Stimulated activated naive B cell treated with anti-CD40 and anti-IgM and Interleukin-4, amounts not matched to agents 10 μg/mL and 1 μg/mL and 100 μg/mL, for 72 hours (primary cell): Measurements from ENCODE around the gene MBD3.

Experiments used
- ATAC-seq, 2 donors: fragments of 150-1000 bp; cut with Tn5 transposase; replicated peaks; 2 replicates each; pipeline ENCODE4 v1.10.0; 2021; ENCODE audit warnings: moderate library complexity in 1 of 2
- DNase-seq: peaks from one replicate; pipeline ENCODE4 v3.0.0; 2021
- H3K27ac Mint-ChIP-seq: one replicate; pipeline ENCODE4 v1.8.0; 2022; ENCODE audit warnings: mild to moderate bottlenecking, mixed read lengths
- H3K27me3 Mint-ChIP-seq, 2 donors: one replicate each; pipeline ENCODE4 v1.8.0; 2022; ENCODE audit warnings: mixed read lengths in 2 of 2
- H3K36me3 Mint-ChIP-seq, 2 donors: one replicate each; pipeline ENCODE4 v1.8.0; 2022; ENCODE audit warnings: mixed read lengths in 2 of 2, mild to moderate bottlenecking in 1 of 2
- H3K4me1 Mint-ChIP-seq, 2 donors: one replicate each; pipeline ENCODE4 v1.8.0; 2022; ENCODE audit warnings: mixed read lengths in 2 of 2, mild to moderate bottlenecking in 1 of 2
- H3K4me3 Mint-ChIP-seq, 2 donors: one replicate each; pipeline ENCODE4 v1.8.0; 2022; ENCODE audit warnings: mild to moderate bottlenecking in 2 of 2, mixed read lengths in 2 of 2, moderate library complexity in 1 of 2
- H3K9me3 Mint-ChIP-seq, 2 donors: one replicate each; pipeline ENCODE4 v1.8.0; 2022; ENCODE audit warnings: mixed read lengths in 2 of 2, mild to moderate bottlenecking in 1 of 2

Gene MBD3

DNA sequence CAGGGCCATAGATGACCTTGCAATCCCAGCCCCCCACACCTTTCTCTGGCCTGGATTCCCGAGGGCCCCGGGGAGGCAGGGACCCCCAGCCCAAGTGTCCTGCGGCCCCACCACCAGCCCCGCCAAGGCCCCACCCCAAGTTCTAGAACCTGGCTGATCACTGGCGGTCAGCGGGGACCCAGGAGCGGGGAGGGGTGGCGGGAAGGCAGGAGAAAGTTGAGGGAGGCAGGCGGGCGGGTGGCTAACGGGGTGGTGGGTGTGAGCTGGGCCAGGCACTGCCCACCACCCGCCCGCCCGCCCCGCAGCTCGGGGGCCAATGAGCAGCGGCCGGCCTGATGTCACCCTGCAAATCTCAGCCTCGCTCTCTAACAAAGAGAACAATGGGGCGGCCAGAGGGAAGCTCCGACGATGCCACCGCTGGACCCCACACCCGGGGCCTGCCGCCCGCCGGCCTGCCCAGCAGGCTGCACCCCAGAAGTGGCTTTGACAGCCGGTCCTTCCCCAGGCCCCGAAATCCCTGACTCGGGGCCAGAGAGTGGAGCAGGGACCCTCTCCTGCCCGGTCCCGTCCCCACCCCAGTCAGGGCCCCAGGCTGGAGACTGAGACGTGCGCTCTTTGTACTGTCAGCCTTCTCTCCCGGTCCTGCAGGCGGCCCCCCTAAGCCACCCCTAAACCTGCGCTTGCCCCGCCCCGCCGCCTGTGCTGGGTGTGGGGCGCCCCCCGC lies 26.1 kb downstream of the MBD3 start:
- H3K9me3 Mint-ChIP-seq: no peaks in the 10 kb centered on the region
- ATAC-seq: no peak
- H3K4me1 Mint-ChIP-seq: peaks cover 3 to 15% of the 10 kb centered on the region in 2 donors
- no peaks in the 10 kb centered on the region for H3K36me3 Mint-ChIP-seq
- H3K27ac Mint-ChIP-seq: no peak overlapping the region
- peak overlapping the region in 1 of 2 donors; percentile 16 for H3K4me3 Mint-ChIP-seq
- peaks cover 11 to 18% of the 10 kb centered on the region in 2 donors for H3K27me3 Mint-ChIP-seq
- DNase-seq: no peak

DNA sequence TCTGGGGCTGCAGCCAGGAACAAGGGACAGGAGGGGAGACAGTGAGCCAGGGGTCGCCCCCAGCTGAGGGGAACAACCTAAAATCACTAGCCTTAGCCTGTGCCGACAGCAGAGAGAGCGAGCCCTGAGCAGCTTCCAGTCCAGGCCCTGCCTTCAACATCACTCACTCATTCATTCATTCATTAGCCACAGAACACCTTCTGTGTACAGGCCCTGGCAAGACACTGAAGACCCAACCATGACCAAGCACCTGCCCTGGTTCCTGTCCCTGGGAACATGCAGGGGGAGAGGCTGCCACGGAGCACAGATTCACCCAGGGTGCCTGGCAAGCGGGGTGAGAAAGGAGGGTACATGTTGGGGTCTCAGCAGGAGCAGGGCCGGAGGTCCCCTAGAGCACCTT lies 29.4 kb downstream of the MBD3 start:
- Mint-ChIP-seq H3K9me3 (no peaks in the 10 kb centered on the region), H3K27me3 (no peaks in the 10 kb centered on the region), H3K4me1 (no peaks in the 10 kb centered on the region), H3K36me3 (no peaks in the 10 kb centered on the region), H3K27ac (no peak overlapping the region), H3K4me3 (no peak overlapping the region)
- ATAC-seq: no peak
- no peak for DNase-seq

DNA sequence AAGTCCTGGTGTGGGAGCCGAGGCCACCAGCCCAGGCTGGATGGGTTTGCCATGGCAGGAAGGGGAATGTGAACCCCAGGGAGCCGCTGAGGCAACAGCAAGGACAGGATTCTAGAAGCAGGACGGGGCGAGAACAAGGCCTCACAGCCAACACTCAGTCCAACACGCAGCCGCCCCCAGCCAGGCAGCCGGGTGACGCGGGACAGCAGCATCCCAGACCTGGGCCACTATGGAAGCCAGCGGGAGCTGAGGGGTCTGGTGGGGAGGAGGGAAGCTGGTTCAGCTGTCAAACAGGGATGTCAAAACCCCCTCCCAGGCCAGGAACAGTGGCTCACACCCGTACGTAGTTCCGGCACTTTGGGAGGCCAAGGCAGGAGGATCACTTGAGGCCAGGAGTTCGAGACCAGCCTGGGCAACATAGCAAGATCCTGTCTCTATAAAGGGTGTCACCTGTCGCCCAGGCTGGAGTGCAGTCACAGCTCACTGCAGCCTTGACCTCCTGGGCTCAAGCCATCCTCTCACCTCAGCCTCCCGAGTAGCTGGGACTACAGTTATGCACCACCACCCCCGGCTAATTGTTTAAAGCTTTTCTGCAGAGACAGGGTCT lies 31.3 kb downstream of the MBD3 start:
- H3K27ac Mint-ChIP-seq: no peak overlapping the region

DNA sequence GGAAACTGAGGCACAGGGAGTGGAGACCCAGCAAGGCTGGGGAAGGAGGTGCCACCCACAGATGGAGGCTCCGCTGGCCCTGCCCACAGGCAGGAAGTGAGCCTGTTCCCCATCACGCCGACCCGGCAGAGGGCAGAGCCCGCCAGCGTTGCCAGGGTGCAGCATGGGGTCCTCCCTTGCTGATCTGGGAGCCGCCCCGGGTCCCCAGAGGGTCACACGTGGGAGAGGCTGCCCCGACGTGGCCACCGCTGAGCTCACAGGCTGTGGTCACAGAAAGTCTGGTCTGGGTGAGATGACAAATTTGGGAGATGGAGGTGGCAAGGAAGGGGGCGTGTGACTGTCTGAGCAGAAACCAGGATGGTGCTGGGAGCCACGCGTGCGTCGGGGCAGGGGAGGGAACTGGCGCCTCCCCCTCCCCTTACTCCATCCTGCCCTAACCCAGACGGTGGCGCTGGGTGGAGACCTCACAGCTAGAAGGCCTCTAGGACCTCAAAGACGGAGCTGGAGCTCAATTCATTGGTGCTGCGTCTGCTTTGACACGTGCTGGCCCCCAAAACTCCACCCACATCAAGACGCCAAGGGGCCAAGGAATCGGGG lies 32.3 kb downstream of the MBD3 start:
- DNase-seq (no peak), ATAC-seq (no peak)
- Mint-ChIP-seq H3K4me3 (no peak overlapping the region), H3K27me3 (no peaks in the 10 kb centered on the region), H3K4me1 (no peaks in the 10 kb centered on the region), H3K36me3 (peaks cover 0 to 2% of the 10 kb centered on the region in 2 donors), H3K27ac (no peak overlapping the region), H3K9me3 (no peaks in the 10 kb centered on the region)

More for the DNA sequence above, 31.3 kb downstream of the MBD3 start:
- H3K4me3 Mint-ChIP-seq: no peak overlapping the region
- ATAC-seq (no peak), DNase-seq (no peak)
- no peaks in the 10 kb centered on the region for H3K4me1 Mint-ChIP-seq
- H3K27me3 Mint-ChIP-seq: no peaks in the 10 kb centered on the region
- peaks cover 0 to 2% of the 10 kb centered on the region in 2 donors for H3K36me3 Mint-ChIP-seq
- H3K9me3 Mint-ChIP-seq: no peaks in the 10 kb centered on the region

DNA sequence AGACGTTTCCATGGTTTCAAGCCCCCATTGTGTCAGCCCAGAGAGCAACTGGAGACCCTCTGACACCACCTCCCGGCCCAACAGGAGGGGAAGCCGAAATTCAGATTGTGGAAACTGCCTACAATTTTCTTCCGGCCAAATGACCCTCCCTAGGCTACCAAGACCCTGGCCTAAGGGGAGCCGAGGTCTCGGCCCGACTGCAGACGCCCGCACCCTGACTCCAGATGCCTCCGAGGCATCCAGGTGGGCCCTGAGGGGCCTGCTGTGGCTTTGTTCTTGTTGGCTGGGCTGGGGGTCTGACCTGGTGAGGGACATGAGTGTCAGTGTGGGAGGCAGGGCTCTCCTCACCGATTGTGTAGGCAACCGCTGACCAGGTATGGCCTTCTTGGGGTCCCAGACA lies 34.1 kb downstream of the MBD3 start:
- Mint-ChIP-seq H3K4me1 (no peaks in the 10 kb centered on the region), H3K27ac (no peak overlapping the region), H3K36me3 (peaks cover 0 to 2% of the 10 kb centered on the region in 2 donors), H3K27me3 (no peaks in the 10 kb centered on the region), H3K4me3 (no peak overlapping the region), H3K9me3 (no peaks in the 10 kb centered on the region)
- DNase-seq: no peak
- no peak for ATAC-seq

DNA sequence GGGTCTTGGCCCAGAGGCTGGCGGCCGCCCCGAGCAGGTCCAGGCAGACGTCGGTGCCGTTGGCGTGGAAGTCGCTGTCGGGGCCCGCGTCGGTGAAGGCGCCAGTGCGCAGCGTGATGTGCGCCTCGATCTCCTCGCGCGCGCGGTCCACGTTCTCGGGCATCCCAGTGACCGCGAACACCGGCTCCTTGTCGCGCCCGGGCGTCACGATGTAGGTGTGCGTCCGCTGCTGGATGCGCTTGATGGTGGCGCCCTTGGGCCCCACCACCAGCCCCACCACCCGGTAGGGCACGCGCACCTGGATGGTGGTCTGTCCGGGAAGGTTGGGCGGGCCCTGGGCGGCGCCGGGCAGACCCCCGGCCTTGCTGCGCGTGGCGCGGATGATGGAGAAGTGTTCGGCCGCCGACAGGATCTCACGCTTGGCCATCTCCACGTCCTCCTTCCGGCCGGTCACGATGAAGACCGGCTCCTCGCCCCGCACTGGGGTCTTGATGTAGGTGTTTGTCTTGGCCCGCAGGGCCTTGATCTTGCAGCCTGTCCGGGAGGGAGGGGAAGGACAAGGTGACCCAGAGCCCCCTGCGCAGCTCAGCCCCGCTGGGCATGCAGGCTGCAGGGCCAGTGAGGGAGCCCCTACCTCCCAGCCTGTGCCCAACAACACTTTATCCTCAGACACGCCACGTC lies 36.1 kb downstream of the MBD3 start:
- ATAC-seq: no peak
- Mint-ChIP-seq H3K27me3 (peaks cover 9 to 10% of the 10 kb centered on the region in 2 donors), H3K4me3 (no peak overlapping the region)

DNA sequence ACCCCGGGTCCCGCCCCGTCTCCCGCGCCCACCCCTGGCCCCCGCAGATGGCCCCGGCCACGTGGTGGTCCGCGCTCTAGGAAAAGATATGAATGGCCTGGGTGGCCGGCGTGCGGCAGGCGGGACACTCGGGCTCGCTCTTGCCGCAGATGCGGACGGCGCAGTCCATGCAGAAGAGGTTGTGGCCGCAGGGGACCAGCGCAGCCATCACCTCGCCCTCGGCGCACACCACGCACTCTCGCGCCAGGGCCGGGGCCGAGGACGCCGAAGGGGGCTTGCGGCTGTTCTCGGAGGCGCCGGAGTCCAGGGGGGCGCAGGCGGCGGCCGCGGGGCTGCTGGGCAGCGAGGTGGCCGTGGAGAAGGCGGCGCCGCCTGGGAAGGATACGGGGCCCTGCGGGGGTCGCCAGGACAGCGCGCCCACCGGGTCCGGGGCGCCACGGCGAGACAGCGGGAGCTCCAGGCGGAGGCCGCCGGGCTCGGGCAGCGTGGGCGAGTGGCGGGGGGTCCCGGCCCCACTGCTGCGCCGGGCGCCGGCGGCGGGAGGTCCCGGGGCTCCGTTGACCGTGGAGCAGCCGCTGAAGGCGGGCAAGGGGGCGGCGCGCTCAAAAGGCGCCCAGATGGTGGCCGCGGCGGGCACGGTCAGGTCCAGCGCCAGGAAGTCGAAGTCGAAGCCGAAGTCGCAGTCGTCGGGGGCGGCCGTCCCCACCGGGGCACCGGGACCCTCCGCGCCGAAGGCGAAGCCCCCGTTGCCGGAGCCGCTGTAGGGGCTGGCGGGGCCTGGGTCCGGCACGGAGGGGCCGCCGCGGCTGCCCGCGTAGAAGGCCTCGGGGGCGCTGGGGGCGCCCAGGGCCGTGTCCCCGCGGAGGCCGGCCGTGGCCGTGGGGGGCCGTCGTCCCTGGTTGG lies 36.9 kb downstream of the MBD3 start:
- Mint-ChIP-seq H3K27me3 (peaks cover 9 to 10% of the 10 kb centered on the region in 2 donors), H3K9me3 (no peaks in the 10 kb centered on the region), H3K4me3 (no peak overlapping the region), H3K27ac (no peak overlapping the region), H3K4me1 (no peaks in the 10 kb centered on the region), H3K36me3 (peaks cover 0 to 2% of the 10 kb centered on the region in 2 donors)
- ATAC-seq: no peak
- DNase-seq: no peak

More for the DNA sequence above, 36.1 kb downstream of the MBD3 start:
- no peak for DNase-seq
- Mint-ChIP-seq H3K9me3 (no peaks in the 10 kb centered on the region), H3K36me3 (peaks cover 0 to 2% of the 10 kb centered on the region in 2 donors), H3K27ac (no peak overlapping the region), H3K4me1 (no peaks in the 10 kb centered on the region)

DNA sequence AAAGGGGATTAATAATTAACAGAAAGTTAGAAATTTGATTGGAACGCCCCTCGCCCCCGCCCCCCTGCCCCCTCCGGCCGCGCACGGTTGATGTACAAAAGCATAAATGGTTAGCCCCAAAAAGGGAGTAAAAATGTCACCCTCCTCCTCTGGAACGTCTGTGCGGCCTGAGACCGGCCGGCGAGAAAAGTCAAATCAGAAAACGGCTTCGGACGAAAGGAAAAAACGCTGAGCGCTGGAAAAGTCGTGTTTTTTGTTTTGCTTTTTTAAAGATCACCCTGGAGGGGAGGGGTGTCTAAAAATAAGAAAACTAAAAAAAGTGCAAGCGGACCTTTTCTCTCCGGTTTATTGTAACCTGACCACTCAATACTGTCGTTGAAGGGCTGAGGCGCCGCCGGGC lies 37.7 kb downstream of the MBD3 start:
- ATAC-seq (no peak), DNase-seq (no peak)
- no peaks in the 10 kb centered on the region for H3K9me3 Mint-ChIP-seq
- H3K27ac Mint-ChIP-seq: no peak overlapping the region
- peaks cover 9 to 10% of the 10 kb centered on the region in 2 donors for H3K27me3 Mint-ChIP-seq
- H3K4me3 Mint-ChIP-seq: no peak overlapping the region
- H3K4me1 Mint-ChIP-seq: no peaks in the 10 kb centered on the region
- H3K36me3 Mint-ChIP-seq: peaks cover 0 to 2% of the 10 kb centered on the region in 2 donors

DNA sequence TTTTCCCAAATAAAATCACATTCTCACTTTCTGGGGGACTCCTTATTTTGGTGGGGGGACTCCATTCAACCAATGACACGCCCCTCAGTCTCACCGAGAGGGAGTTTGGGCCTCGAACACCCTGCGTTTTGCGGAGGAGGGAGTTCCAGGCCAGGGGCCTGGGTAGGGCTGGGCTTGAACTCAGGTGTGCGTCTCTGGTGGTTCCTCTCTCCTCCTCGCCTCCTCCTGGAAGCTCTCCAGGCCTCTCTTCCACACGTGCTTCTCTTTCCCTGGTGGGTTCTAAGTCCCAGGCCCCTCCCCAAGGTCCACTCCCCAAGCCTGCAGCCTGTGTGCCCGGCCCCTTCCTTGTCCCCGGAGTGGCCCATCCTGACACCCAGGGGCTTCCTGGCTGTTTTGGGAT lies 39.2 kb downstream of the MBD3 start:
- H3K27me3 Mint-ChIP-seq: peaks cover 10 to 17% of the 10 kb centered on the region in 2 donors
- no peaks in the 10 kb centered on the region for H3K9me3 Mint-ChIP-seq
- H3K27ac Mint-ChIP-seq: no peak overlapping the region
- no peak for DNase-seq
- ATAC-seq: no peak
- peaks cover 0 to 2% of the 10 kb centered on the region in 2 donors for H3K36me3 Mint-ChIP-seq
- H3K4me3 Mint-ChIP-seq: no peak overlapping the region
- peaks cover 0 to 4% of the 10 kb centered on the region in 2 donors for H3K4me1 Mint-ChIP-seq

DNA sequence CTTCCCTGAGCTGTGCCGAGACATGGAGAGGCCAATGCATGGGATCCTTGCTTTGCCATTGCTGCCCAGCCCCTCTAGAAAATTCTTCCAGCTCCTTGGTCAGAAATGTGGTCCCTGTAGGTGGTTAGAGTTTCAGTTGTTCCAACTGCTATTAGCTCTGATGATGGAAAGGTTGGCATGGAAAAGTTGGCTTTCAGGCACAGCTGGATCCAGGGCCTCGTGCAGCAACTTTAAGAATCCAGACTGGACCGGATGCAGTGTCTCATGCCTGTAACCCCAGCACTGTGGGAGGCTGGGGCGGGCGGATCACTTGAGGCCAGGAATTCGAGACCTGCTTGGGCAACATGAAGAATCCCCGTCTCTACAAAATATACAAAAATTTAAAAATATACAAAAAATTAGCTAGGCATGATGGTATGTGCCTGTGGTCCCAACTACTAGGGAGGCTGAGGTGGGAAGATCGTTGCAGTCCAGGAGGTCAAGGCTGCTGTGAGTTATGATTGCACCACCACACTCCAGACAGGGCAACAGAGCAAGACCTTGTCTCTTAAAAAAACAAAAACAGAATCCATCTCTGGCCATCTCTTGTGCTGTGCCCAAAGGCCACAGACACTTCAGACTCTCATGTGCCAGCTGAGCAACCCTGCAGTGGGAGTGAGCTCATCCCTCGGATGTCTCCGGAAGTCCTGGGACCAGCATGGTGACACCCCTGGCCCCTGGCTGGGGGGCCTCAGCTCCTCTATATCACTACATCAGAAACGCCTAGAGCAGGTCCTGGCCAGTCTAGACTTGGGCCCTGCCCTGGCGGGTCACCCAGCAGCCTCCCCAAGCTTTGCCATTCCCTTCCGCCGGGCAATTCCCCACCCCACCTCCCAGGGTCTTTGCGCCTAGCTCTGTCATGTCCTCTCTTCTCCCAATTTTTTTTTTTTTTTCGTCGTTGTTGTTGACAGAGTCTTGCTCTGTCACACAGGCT lies 41.3 kb downstream of the MBD3 start:
- DNase-seq (no peak), ATAC-seq (no peak)
- H3K27me3 Mint-ChIP-seq: peaks cover 19 to 25% of the 10 kb centered on the region in 2 donors
- no peaks in the 10 kb centered on the region for H3K36me3 Mint-ChIP-seq
- no peak overlapping the region for H3K4me3 Mint-ChIP-seq
- no peaks in the 10 kb centered on the region for H3K9me3 Mint-ChIP-seq
- peaks cover 2 to 4% of the 10 kb centered on the region in 2 donors for H3K4me1 Mint-ChIP-seq
- H3K27ac Mint-ChIP-seq: no peak overlapping the region

DNA sequence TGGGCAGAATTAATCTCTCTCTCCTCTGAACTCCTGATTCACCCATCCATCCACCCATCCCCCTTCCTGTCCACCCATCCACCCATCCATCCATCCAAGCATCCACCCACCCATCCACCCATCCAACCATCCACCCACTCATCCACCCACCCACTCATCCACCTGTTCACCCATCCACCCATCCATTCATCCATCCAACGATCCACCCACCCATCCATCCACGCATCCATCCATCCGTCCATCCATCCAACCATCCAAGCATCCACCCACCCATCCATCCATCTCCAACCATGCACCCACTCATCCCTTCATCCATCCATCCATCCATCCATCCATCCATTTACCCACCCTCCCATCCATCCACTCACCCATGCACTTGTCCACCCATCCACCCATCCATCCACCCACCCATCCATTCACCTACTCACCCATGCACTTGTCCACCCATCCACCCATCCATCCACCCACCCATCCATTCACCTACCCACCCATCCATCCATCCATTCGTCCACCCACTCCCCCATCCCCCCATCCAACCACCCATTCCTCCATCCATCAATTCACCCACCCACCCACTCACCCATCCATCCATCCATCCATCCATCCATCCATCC lies 43.2 kb downstream of the MBD3 start:
- Mint-ChIP-seq H3K36me3 (no peaks in the 10 kb centered on the region), H3K4me3 (no peak overlapping the region), H3K9me3 (no peaks in the 10 kb centered on the region), H3K27me3 (peaks cover 19 to 28% of the 10 kb centered on the region in 2 donors), H3K27ac (no peak overlapping the region), H3K4me1 (peaks cover 7% of the 10 kb centered on the region in 2 donors)
- DNase-seq (no peak), ATAC-seq (no peak)

DNA sequence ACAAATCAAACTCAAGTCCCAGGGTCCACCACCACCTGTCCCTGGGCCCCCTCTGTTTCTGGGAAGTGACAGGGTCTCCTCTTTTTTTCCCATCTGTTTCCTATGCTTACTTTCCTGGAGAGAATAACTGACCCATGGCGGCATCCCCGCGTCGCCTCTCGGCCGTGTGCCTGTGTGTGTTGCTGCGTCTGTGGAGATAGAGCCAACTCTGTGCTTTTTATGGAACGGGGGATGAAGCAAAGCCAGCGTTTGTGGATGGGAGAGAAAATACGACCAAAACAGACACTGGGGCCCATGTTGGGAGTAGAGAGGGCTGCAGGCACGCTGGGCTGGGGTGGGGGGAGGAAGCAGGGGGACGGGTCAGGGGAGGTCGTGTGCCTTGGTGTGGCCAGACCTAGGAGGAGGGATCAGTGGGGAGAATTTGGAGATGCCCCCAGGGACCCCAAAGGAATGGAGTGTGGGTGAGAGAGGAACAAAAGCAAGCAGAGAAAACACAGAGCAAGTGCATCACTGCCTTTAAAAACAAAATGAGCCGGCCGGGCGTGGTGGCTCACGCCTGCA lies 52.2 kb downstream of the MBD3 start:
- no peaks in the 10 kb centered on the region for H3K4me1 Mint-ChIP-seq
- ATAC-seq (no peak), DNase-seq (no peak)
- no peaks in the 10 kb centered on the region for H3K9me3 Mint-ChIP-seq
- H3K36me3 Mint-ChIP-seq: no peaks in the 10 kb centered on the region
- H3K4me3 Mint-ChIP-seq: no peak overlapping the region
- H3K27ac Mint-ChIP-seq: no peak overlapping the region
- H3K27me3 Mint-ChIP-seq: peaks cover 25 to 48% of the 10 kb centered on the region in 2 donors
